Stimulated activated CD4-positive, alpha-beta T cell treated with anti-CD3 and anti-CD28 coated beads, Interleukin-15, amount 100 ng/mL, for 1 hour (primary cell): Measurements from ENCODE around the gene ISX.

Experiments
- DNase-seq, 2 donors: peaks; one replicate each; pipeline ENCODE4 v3.0.0-alpha.2; 2020; ENCODE audit warnings: low read depth in 1 of 2, low spot score in 1 of 2

ISX gene

GRCh38 chr22:35051791-35052190 is 14.2 kb upstream of the ISX start:
- DNase-seq = no peak

DNA sequence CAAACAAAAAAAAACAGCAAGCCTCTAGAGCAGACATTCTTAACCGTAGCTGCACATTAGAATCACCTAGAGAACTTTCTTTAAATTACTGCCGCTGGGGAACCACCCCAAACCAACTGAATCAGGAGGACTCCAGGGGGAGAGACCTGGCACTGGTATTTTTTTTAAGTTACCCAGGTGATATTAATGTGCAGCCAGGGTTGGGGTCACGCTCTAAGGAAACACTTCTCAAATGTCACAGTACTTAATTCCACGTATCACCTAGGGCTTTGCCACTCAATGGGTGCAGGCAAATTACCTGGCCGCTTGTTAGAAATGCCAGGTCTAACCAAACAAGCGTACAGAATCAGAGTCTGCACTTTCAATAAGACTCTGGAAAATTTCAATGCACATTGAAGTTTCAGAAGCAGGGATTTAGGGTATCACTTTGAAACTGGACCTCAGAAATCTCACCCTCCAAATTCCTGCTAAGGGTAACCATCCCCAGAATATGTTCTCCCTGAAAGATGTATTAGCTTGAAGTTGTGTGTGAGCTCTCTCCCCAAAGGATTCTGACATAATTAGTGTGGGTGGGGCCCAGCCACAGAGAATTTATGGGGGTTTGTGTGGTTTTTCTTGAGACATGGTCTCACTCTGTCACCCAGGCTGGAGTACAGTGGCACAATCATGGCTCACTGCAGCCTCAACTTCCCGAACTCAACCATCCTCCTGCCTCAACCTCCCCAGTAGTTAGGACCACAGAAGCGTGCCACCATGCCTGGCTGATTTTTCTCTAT is 12.7 kb upstream of the ISX start:
- DNase-seq = no peak

GRCh38 chr22:35054064-35054463 is 11.9 kb upstream of the ISX start:
- no peak for DNase-seq

DNA sequence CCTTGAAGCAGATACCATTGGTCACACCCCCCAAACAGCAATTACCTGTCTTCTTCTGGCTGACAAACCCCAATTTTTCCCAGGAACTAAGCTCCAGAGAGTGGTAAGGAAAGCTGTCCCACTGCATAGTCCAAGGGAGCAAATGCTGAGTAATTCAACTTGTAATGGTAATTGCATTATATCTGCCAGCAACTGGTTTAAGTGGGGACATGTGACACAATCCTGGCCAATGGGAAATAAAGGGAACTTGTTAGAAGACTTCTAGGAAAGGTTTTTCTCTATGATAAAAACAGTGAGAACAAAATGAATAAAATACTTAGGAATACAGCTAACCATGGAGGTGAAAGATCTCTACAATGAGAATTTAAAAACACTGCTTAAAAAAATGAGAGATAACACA is 9.5 kb upstream of the ISX start:
- DNase-seq = no peak

- DNase-seq = no peak
These were observed 8.8 kb upstream of the ISX start for GRCh38 chr22:35057155-35057554.

DNA sequence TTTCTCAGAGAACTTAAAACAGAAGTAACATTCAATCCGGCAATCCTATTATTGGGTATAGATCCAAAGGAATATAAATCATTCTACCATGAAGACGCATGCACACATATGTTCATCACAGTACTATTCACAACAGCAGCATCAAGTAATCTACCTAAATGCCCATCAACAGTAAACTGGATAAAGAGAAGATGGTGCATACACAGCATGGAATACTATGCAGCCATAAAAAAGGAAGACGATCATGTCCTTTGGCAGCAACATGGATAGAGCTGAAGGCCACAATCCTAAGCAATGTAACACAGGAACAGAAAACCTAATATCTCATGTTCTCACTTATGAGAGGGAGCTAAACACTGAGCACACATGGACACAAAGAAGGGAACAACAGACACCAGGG is 6.3 kb upstream of the ISX start:
- no peak for DNase-seq

DNA sequence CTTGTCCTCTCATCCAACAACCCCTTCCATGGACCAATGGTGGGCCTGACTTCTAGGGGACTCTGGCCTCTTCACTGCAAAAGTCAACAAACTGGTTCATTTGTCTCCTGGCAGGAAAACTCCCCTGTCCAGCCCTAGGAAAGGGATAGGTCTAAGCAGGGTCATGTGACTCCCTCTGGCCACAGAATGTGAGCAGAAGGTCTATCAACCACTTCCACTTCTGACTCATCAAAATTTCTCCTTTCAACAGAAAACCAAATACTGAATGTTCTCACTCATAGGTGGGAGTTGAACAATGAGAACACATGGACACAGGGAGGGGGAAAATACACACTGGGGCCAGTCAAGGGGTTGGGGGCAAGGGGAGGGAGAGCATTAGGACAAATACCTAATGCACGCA is 1.3 kb upstream of the ISX start:
- no peak for DNase-seq

DNA sequence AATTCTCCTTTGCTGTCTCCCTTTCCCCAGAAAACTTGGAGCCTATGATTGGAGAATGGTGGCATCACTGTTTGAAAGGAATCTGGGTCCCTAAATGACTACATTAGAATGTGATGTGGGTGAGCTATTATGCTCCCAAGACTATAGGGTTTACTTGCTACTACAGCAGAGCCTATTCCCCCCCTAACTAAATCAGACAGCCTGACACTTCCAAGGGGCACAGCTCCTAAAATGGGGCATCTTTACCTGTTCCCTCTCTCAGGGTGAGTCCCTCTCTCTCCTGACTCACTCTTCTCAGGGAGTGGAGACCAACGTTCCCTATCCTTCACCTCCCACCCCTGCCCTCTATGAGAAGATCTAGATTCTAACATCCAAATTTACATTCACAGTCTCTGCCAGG is 775 bp upstream of the ISX start:
- no peak for DNase-seq

DNA sequence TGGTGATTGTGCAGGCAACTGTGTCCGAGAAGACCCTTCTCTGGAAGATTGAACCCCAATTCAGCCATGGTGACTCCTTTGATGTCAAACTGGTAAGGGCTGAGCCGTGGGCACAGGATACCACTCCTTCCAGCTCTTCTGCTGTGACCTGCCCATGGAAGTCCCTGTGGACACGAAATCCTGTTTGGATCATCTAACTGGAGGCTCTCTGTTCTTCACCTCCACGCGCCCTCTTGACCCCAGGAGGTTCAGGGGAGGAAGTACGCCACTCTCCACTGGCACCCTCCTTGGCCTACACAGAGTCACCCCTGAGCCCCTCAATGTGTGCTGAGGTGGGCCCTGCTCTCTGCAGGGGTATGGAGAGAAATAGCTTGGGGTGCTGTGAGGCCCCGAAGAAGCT is 810 bp downstream of the ISX start:
- no peak for DNase-seq

- no peak for DNase-seq
These were observed 3.6 kb downstream of the ISX start for GRCh38 chr22:35069541-35069940.

- DNase-seq = no peak
These were observed 4.6 kb downstream of the ISX start for GRCh38 chr22:35070451-35071093.

- no peak for DNase-seq
These were observed 5.8 kb downstream of the ISX start for GRCh38 chr22:35071784-35072183.

DNA sequence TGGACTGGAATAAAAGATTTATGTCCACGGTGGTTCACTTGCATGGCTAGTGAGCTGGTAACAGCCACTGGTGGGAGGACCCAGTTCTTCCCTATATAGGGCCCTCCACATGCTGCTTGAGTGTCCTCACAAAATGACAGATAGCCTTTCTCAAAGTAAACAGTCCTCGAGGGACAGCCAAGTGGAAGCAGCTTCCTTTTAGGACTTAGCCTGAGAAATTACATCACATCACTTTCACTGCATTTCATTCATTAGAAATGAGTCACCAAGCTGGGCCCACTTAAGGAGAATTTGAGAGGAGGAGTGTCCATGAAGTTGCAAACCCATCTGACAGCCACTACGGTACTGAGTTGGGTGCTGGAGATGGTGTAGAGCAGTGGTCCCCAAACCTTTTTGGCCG is 7.0 kb downstream of the ISX start:
- DNase-seq = no peak

GRCh38 chr22:35074583-35074982 is 8.6 kb downstream of the ISX start:
- DNase-seq = no peak

DNA sequence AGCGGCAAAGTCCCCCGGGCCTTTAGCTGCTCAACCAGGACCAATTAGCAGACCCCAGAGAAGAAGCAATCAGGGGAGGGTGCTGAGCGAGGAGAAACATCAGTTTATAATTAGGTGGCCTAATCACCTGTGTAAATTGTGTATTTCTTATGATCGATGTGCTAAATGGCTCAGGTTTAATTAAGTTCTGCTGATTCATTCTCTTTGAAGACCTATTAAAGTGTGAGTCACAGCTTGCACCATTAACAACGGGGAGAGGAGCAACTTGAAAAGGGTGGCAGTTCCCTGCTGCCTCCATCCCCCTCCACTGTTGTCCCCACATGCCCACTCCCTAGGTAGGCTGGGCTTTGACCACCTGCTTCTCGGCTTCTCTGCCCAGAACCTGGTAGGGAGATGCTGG is 10.7 kb downstream of the ISX start:
- DNase-seq = no peak

DNA sequence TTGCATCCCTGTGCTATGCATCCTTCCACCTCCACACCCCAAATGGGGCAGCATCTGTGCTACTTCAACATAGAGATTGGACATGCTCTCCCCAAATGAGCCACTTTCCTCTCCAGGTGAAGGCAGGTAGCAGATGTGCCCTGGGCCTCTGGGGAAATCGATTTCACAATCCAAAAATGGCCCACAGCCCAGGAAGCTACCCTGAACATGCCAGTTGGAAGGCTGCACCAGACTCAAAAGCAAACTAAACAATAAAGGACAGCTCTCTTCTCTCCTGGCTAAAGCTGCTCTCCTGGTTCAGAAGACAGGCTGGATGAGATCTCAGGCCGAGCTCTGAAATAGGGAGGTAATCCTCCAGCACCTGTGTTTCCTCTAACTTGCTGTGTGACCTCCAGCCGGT is 19.7 kb downstream of the ISX start:
- no peak for DNase-seq

DNA sequence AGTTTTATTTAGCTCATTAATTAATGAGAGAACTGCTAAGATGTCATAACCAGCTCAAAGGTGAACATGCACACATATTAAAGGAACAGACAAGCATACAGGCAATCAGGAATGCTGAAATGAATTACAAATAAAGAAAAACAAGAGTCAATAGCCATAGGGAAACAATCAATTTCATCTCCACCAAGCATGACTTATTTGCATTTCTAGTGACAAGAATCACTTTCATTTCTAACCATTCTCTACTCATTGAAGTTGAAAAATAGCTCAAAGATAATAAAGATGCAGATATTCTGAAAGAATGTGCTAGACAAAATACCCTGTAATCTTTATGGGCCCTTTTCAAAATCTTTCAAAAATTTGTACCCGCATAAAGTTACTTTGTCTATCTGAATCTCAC is 23.2 kb downstream of the ISX start:
- no peak for DNase-seq

DNA sequence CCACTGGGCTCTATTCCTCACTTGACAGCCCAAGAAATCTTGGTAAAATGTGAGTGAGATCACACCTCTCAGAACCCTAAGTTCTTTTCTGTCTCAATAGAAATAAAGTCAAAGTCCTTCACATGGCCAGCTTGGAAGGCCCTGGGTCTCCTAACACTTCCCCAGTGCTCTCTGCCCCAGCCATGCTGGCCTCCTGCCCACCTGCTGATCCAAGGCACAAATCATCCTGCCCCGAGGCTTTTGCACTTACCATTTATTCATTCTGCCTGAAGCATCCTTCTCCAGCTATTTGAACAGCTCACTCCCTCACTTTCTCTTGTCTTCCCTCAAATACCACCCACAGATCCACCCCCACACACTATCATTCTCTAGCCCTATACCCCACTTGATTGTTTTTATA is 26.4 kb downstream of the ISX start:
- no peak for DNase-seq

DNA sequence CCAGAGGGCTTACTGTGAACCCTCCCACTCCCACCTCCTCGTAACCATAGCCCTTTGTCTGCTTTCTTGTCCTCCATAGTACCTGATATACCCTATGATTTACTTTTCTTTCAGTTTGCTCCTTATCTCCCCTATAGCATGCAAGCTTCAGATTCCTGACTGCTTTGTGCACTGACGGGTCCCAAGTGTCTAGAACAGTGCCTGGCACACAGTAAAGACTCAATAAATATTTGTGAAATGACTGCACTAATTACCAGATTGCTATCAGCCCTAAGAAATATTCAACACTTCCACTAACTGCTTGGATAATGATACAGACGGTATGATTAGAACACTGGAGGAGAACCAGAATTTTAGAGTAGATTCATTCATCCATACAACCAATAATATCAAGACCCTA is 33.0 kb downstream of the ISX start:
- no peak for DNase-seq

- no peak for DNase-seq
These were observed 33.9 kb downstream of the ISX start for GRCh38 chr22:35099883-35100282.

GRCh38 chr22:35102663-35103062 is 36.7 kb downstream of the ISX start:
- DNase-seq = no peak

DNA sequence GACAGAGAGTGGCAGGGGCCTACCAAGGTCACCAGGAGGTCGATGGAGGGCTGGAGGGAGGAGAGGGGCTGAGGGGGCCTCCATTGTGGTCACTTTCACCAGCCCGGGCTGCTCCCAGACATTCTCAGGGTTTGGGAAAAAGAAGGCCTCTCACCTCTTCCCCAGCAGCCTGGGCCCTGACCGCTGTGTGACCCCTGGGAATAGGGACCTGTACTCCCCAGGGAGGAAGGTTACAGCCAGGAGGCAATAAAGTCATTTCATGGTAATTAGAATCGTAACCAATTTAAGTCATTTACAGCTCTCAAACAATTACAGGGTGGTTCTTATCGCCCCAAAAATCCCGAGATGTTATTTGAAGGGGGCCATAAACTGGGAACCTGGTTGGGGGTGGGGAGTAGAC is 37.8 kb downstream of the ISX start:
- no peak for DNase-seq

GRCh38 chr22:35104491-35104890 is 38.5 kb downstream of the ISX start:
- DNase-seq = no peak
